HEK293 (cell line): ENCODE data around the gene MYLK.

Source experiments
- BCL11B ChIP-seq: fragments of 450-650 bp; formaldehyde crosslinking; IDR thresholded peaks from 2 replicates; pipeline ENCODE4 v1.5.1; 2016; ENCODE audit warnings: low read depth, missing biosample characterization, missing genetic modification characterization
- GFI1B ChIP-seq: fragments of 450-650 bp; formaldehyde crosslinking; IDR thresholded peaks from 2 replicates; pipeline ENCODE4 v1.5.1; 2016; ENCODE audit warnings: missing biosample characterization, missing genetic modification characterization
- KLF1 ChIP-seq: fragments of 450-650 bp; formaldehyde crosslinking; IDR thresholded peaks from 2 replicates; pipeline ENCODE4 v1.5.1; 2016; ENCODE audit warnings: missing biosample characterization, missing genetic modification characterization
- KLF10 ChIP-seq: fragments of 450-650 bp; IDR thresholded peaks from 2 replicates; pipeline ENCODE4 v1.5.1; 2018; ENCODE audit warnings: missing biosample characterization, mild to moderate bottlenecking, missing genetic modification characterization
- REPIN1 ChIP-seq: fragments of 450-650 bp; formaldehyde crosslinking; IDR thresholded peaks from 2 replicates; pipeline ENCODE4 v1.5.1; 2017; ENCODE audit warnings: missing biosample characterization, missing genetic modification characterization, low read depth
- TCF7L2 ChIP-seq: IDR thresholded peaks from 2 replicates; pipeline ENCODE4 v1.6.1; 2011; ENCODE audit warnings: low read depth, mild to moderate bottlenecking, inconsistent platforms, low read length, moderate library complexity, borderline replicate concordance
- ZBTB21 ChIP-seq: fragments of 450-650 bp; formaldehyde crosslinking; IDR thresholded peaks from 2 replicates; pipeline ENCODE4 v1.5.1; 2017; ENCODE audit warnings: missing biosample characterization, missing genetic modification characterization
- ZNF174 ChIP-seq: fragments of 450-650 bp; formaldehyde crosslinking; IDR thresholded peaks from 2 replicates; pipeline ENCODE4 v1.5.0; 2017; ENCODE audit warnings: missing biosample characterization, mild to moderate bottlenecking, missing genetic modification characterization
- ZNF274 ChIP-seq, 2 experiments: fragments of 200-500 bp in 1 of 2; fragments of 450-650 bp in 1 of 2; sonication (Bioruptor generic) in 1 of 2; formaldehyde crosslinking in 1 of 2; IDR thresholded peaks; 2 replicates each; pipeline versions ENCODE4 v1.5.1 to v1.6.1; 2014 to 2016; ENCODE audit warnings: borderline replicate concordance in 1 of 2, inconsistent platforms in 1 of 2, low read length in 1 of 2, missing biosample characterization in 1 of 2, missing genetic modification characterization in 1 of 2
- ZNF670 ChIP-seq: fragments of 450-650 bp; formaldehyde crosslinking; IDR thresholded peaks from 2 replicates; pipeline ENCODE4 v1.5.1; 2016; ENCODE audit warnings: missing biosample characterization, missing genetic modification characterization, low read depth
- TF ChIP-seq, protein P1 (sequence below): fragments of 450-650 bp; formaldehyde crosslinking; IDR thresholded peaks from 2 replicates; pipeline ENCODE4 v1.5.1; 2016; ENCODE audit warnings: missing biosample characterization, missing genetic modification characterization
- TF ChIP-seq, protein P2 (sequence below): fragments of 450-650 bp; formaldehyde crosslinking; IDR thresholded peaks from 2 replicates; pipeline ENCODE4 v1.5.1; 2016; ENCODE audit warnings: missing biosample characterization, missing genetic modification characterization, low read depth
- TF ChIP-seq, protein P3 (sequence below): fragments of 450-650 bp; formaldehyde crosslinking; IDR thresholded peaks from 2 replicates; pipeline ENCODE4 v1.5.1; 2017; ENCODE audit warnings: missing biosample characterization, missing genetic modification characterization
- TF ChIP-seq, protein P4 (sequence below): fragments of 450-650 bp; formaldehyde crosslinking; conservative IDR thresholded peaks from 2 replicates; pipeline ENCODE4 v1.5.1; 2016; ENCODE audit warnings: low read depth, missing biosample characterization, missing genetic modification characterization

DNA sequence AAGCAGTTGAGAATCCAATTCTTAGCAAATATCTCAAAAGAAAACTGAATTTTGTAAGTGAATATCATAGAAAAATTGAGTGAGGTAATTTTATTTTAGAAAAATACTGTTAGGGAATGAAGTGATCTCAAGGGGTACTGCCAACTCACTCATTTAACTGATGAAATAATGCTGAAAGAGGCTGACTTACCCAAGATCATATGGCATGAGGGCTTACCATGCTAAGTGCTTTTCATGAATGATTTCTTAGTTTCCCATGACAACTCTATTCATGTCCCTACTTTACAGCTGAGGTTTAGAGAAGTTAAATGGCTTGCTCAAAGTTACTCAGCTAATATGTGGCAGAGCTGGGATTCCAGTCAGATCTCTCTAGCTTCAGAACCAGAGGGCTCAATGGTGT, 46.3 kb upstream of the MYLK start:
- TF ChIP-seq TCF7L2 (no peak), ZNF274 (IDR thresholded peaks at IDR 0.05; ENCODE audit: low read length) (no peak), ZNF274 (tag by site-specific recombination; IDR thresholded peaks at IDR 0.05; ENCODE audit: borderline replicate concordance) (no peak), KLF10 (no peak), KLF1 (no peak), GFI1B (tag by site-specific recombination) (no peak), ZNF174 (tag by site-specific recombination) (no peak), ZBTB21 (tag by site-specific recombination) (no peak), BCL11B (tag by site-specific recombination) (no peak), REPIN1 (tag by site-specific recombination) (no peak), ZNF670 (tag by site-specific recombination) (no peak)
- TF ChIP-seq, protein P1, sequence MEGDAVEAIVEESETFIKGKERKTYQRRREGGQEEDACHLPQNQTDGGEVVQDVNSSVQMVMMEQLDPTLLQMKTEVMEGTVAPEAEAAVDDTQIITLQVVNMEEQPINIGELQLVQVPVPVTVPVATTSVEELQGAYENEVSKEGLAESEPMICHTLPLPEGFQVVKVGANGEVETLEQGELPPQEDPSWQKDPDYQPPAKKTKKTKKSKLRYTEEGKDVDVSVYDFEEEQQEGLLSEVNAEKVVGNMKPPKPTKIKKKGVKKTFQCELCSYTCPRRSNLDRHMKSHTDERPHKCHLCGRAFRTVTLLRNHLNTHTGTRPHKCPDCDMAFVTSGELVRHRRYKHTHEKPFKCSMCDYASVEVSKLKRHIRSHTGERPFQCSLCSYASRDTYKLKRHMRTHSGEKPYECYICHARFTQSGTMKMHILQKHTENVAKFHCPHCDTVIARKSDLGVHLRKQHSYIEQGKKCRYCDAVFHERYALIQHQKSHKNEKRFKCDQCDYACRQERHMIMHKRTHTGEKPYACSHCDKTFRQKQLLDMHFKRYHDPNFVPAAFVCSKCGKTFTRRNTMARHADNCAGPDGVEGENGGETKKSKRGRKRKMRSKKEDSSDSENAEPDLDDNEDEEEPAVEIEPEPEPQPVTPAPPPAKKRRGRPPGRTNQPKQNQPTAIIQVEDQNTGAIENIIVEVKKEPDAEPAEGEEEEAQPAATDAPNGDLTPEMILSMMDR (tag by site-specific recombination), result no peak
- TF ChIP-seq, protein P2, sequence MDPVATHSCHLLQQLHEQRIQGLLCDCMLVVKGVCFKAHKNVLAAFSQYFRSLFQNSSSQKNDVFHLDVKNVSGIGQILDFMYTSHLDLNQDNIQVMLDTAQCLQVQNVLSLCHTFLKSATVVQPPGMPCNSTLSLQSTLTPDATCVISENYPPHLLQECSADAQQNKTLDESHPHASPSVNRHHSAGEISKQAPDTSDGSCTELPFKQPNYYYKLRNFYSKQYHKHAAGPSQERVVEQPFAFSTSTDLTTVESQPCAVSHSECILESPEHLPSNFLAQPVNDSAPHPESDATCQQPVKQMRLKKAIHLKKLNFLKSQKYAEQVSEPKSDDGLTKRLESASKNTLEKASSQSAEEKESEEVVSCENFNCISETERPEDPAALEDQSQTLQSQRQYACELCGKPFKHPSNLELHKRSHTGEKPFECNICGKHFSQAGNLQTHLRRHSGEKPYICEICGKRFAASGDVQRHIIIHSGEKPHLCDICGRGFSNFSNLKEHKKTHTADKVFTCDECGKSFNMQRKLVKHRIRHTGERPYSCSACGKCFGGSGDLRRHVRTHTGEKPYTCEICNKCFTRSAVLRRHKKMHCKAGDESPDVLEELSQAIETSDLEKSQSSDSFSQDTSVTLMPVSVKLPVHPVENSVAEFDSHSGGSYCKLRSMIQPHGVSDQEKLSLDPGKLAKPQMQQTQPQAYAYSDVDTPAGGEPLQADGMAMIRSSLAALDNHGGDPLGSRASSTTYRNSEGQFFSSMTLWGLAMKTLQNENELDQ (tag by site-specific recombination), result no peak
- TF ChIP-seq, protein P3, sequence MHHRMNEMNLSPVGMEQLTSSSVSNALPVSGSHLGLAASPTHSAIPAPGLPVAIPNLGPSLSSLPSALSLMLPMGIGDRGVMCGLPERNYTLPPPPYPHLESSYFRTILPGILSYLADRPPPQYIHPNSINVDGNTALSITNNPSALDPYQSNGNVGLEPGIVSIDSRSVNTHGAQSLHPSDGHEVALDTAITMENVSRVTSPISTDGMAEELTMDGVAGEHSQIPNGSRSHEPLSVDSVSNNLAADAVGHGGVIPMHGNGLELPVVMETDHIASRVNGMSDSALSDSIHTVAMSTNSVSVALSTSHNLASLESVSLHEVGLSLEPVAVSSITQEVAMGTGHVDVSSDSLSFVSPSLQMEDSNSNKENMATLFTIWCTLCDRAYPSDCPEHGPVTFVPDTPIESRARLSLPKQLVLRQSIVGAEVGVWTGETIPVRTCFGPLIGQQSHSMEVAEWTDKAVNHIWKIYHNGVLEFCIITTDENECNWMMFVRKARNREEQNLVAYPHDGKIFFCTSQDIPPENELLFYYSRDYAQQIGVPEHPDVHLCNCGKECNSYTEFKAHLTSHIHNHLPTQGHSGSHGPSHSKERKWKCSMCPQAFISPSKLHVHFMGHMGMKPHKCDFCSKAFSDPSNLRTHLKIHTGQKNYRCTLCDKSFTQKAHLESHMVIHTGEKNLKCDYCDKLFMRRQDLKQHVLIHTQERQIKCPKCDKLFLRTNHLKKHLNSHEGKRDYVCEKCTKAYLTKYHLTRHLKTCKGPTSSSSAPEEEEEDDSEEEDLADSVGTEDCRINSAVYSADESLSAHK (tag by site-specific recombination), result no peak
- TF ChIP-seq, protein P4, sequence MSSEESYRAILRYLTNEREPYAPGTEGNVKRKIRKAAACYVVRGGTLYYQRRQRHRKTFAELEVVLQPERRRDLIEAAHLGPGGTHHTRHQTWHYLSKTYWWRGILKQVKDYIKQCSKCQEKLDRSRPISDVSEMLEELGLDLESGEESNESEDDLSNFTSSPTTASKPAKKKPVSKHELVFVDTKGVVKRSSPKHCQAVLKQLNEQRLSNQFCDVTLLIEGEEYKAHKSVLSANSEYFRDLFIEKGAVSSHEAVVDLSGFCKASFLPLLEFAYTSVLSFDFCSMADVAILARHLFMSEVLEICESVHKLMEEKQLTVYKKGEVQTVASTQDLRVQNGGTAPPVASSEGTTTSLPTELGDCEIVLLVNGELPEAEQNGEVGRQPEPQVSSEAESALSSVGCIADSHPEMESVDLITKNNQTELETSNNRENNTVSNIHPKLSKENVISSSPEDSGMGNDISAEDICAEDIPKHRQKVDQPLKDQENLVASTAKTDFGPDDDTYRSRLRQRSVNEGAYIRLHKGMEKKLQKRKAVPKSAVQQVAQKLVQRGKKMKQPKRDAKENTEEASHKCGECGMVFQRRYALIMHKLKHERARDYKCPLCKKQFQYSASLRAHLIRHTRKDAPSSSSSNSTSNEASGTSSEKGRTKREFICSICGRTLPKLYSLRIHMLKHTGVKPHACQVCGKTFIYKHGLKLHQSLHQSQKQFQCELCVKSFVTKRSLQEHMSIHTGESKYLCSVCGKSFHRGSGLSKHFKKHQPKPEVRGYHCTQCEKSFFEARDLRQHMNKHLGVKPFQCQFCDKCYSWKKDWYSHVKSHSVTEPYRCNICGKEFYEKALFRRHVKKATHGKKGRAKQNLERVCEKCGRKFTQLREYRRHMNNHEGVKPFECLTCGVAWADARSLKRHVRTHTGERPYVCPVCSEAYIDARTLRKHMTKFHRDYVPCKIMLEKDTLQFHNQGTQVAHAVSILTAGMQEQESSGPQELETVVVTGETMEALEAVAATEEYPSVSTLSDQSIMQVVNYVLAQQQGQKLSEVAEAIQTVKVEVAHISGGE (tag by site-specific recombination), result no peak
